ENCODE measurements around the gene MRPL16. TPM values are rescaled to one million over a fixed set of nuclear protein-coding genes. Genes with fewer than 3 reads are reported as not detected.

MRPL16 gene
- total and polyA plus RNA-seq, 2 of the 13 experiments (the other 11 are each of a cell fraction or from before 2014, with no cell fraction given) = 45.3 to 62.6 TPM

GRCh38 chr11:59787255-59787588 is 23.4 kb downstream of the MRPL16 start (continued):
- no peak for TF ChIP-seq ZZZ3 (CRISPR knock-in tag; IDR thresholded peaks at IDR 0.05; ENCODE audit: borderline replicate concordance)
- no peak for TF ChIP-seq TOE1 (CRISPR knock-in tag; IDR thresholded peaks at IDR 0.05)
- 0 out of 2 replicates have a peak, but pooled peaks have one; percentile 2 for TF ChIP-seq JUNB (CRISPR knock-in tag; IDR thresholded peaks at IDR 0.05; ENCODE audit: borderline replicate concordance)
- TF ChIP-seq DMTF1 (CRISPR knock-in tag; IDR thresholded peaks at IDR 0.05) = no peak
- TF ChIP-seq KLF11 (CRISPR knock-in tag; IDR thresholded peaks at IDR 0.05) = no peak
- peak; percentile 25; the same call in 1 of the 2 replicates for TF ChIP-seq ZGPAT (CRISPR knock-in tag; IDR thresholded peaks at IDR 0.05)
- TF ChIP-seq ZNF761 (CRISPR knock-in tag; conservative IDR thresholded peaks at IDR 0.05) = no peak
- no peak for TF ChIP-seq ZNF124 (CRISPR knock-in tag; IDR thresholded peaks at IDR 0.05)
- no peak for TF ChIP-seq TOPORS (CRISPR knock-in tag; IDR thresholded peaks at IDR 0.05)
- TF ChIP-seq SKI (IDR thresholded peaks at IDR 0.05; ENCODE audit: partially characterized antibody) = no peak
- no peak for TF ChIP-seq THYN1 (CRISPR knock-in tag; IDR thresholded peaks at IDR 0.05; ENCODE audit: borderline replicate concordance, low read depth)
- no peak for TF ChIP-seq THAP7 (CRISPR knock-in tag; IDR thresholded peaks at IDR 0.05)
- no peak for TF ChIP-seq ELF1 (CRISPR knock-in tag; IDR thresholded peaks at IDR 0.05)
- no peak for TF ChIP-seq ZNF256 (CRISPR knock-in tag; conservative IDR thresholded peaks at IDR 0.05)
- no peak for TF ChIP-seq YEATS4 (CRISPR knock-in tag; IDR thresholded peaks at IDR 0.05; ENCODE audit: borderline replicate concordance)
- no peak for TF ChIP-seq FOXA3 (CRISPR knock-in tag; IDR thresholded peaks at IDR 0.05)
- TF ChIP-seq ZNF280B (CRISPR knock-in tag; IDR thresholded peaks at IDR 0.05; ENCODE audit: borderline replicate concordance) = no peak
- TF ChIP-seq KDM5A (IDR thresholded peaks at IDR 0.05; ENCODE audit: borderline replicate concordance, low read length) = no peak
- no peak for TF ChIP-seq ZNF276 (CRISPR knock-in tag; IDR thresholded peaks at IDR 0.05; ENCODE audit: low read depth)
- peak; percentile 18; the same call in 1 of the 2 replicates for TF ChIP-seq HNF1B (CRISPR knock-in tag; IDR thresholded peaks at IDR 0.05)
- TF ChIP-seq FLYWCH1 (CRISPR knock-in tag; IDR thresholded peaks at IDR 0.05) = no peak
- no peak for TF ChIP-seq ZNF558 (CRISPR knock-in tag; IDR thresholded peaks at IDR 0.05; ENCODE audit: borderline replicate concordance)
